HG03066 (cell line): ENCODE results near the gene TBCEL.
"Not testable (repeated sequence)": the region's sequence is repeated elsewhere in the genome, so short reads cannot be mapped to it uniquely, and the experiment has no call there.

Source experiments
- ATAC-seq: cut with Tn5 transposase; IDR thresholded peaks from one replicate; pipeline ENCODE4 v1.9.1; 2021; ENCODE audit warnings: low read depth; ENCODE audit not compliant: unreplicated experiment

The TBCEL gene

GRCh38 chr11:121024989-121025388, 1.1 kb downstream of the TBCEL start:
- no peak for ATAC-seq

- no peak for ATAC-seq
These were observed 5.3 kb downstream of the TBCEL start for GRCh38 chr11:121029153-121029552.

- ATAC-seq: no peak
These were observed 6.0 kb downstream of the TBCEL start for GRCh38 chr11:121029813-121030445.

- ATAC-seq: no peak
These were observed 7.3 kb downstream of the TBCEL start for GRCh38 chr11:121031167-121031566.

GRCh38 chr11:121031648-121032047, 7.7 kb downstream of the TBCEL start:
- ATAC-seq: not testable (repeated sequence)

- no peak for ATAC-seq
These were observed 8.6 kb downstream of the TBCEL start for GRCh38 chr11:121032546-121032945.

- no peak for ATAC-seq
These were observed 9.7 kb downstream of the TBCEL start for GRCh38 chr11:121033635-121034034.

- ATAC-seq: no peak
These were observed 11.4 kb downstream of the TBCEL start for GRCh38 chr11:121035169-121035755.

GRCh38 chr11:121035780-121036179, 11.9 kb downstream of the TBCEL start:
- no peak for ATAC-seq

GRCh38 chr11:121037016-121037415, 13.1 kb downstream of the TBCEL start:
- no peak for ATAC-seq

- no peak for ATAC-seq
These were observed 14.9 kb downstream of the TBCEL start for GRCh38 chr11:121038648-121039409.

GRCh38 chr11:121039971-121040613, 16.2 kb downstream of the TBCEL start:
- no peak for ATAC-seq

GRCh38 chr11:121040614-121041002, 16.7 kb downstream of the TBCEL start:
- ATAC-seq: no peak

- ATAC-seq: no peak
These were observed 17.2 kb downstream of the TBCEL start for GRCh38 chr11:121041072-121041471.

GRCh38 chr11:121042296-121042695, 18.4 kb downstream of the TBCEL start:
- no peak for ATAC-seq

- ATAC-seq: no peak
These were observed 24.0 kb downstream of the TBCEL start for GRCh38 chr11:121047926-121048325.

- ATAC-seq: no peak
These were observed 24.7 kb downstream of the TBCEL start for GRCh38 chr11:121048464-121049233.

- ATAC-seq: no peak
These were observed 29.3 kb downstream of the TBCEL start for GRCh38 chr11:121053244-121053643.

- no peak for ATAC-seq
These were observed 30.4 kb downstream of the TBCEL start for GRCh38 chr11:121054266-121054665.

- ATAC-seq: no peak
These were observed 31.2 kb downstream of the TBCEL start for GRCh38 chr11:121055076-121055475.

GRCh38 chr11:121057922-121058321, 34.0 kb downstream of the TBCEL start:
- no peak for ATAC-seq
